ENCODE data around the gene MARCHF9.

Gene MARCHF9

DNA sequence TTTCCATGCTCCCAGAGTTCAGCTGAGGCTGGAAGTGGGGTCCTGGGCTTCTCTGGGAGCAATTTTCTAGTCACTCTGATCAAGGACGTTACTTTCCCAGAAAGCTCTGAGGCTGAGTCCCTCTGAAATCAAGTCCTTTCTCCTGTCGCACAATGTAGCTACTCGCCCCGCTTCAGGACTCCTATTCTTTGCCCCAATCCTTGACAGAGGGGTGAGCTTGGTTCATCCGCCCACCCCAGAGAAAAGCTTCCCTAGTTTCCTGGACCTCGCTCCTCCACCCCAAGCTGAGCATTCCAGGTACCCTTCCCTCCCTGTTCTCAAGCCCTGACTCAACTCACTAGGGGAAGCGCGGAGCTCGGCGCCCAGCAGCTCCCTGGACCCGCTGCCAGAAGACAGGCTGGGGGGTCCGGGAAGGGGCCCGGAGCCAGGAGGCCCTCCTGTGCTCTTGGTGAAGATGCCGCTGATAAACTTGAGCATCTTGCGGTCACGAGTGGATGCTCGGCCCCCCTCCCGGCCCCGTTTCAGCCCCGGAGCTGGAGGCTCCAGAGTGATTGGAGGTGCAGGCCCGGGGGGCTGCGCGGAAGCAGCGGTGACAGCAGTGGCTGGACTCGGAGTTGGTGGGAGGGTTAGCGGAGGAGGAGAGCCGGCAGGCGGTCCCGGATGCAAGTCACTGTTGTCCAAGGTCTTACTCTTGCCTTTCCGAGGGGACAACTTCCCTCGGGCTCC is 18.0 kb upstream of the MARCHF9 start:
- no peaks in the 10 kb centered on the region for H3K9me3 ChIP-seq (ENCODE audit: severe bottlenecking)
- H3K27me3 ChIP-seq (ENCODE audit: insufficient read depth, low read depth, severe bottlenecking): peaks cover 20% of the 10 kb centered on the region
- H3K36me3 ChIP-seq: no peaks in the 10 kb centered on the region
- DNase-seq: no peak
- peak overlapping the region; percentile 49 for H3K4me3 ChIP-seq (ENCODE audit: low read depth, low read length)
- TF ChIP-seq, protein P1, sequence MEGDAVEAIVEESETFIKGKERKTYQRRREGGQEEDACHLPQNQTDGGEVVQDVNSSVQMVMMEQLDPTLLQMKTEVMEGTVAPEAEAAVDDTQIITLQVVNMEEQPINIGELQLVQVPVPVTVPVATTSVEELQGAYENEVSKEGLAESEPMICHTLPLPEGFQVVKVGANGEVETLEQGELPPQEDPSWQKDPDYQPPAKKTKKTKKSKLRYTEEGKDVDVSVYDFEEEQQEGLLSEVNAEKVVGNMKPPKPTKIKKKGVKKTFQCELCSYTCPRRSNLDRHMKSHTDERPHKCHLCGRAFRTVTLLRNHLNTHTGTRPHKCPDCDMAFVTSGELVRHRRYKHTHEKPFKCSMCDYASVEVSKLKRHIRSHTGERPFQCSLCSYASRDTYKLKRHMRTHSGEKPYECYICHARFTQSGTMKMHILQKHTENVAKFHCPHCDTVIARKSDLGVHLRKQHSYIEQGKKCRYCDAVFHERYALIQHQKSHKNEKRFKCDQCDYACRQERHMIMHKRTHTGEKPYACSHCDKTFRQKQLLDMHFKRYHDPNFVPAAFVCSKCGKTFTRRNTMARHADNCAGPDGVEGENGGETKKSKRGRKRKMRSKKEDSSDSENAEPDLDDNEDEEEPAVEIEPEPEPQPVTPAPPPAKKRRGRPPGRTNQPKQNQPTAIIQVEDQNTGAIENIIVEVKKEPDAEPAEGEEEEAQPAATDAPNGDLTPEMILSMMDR (IDR thresholded peaks at IDR 0.05; ENCODE audit: low read depth, low read length): no peak
- H3K27ac ChIP-seq: no peak overlapping the region

DNA sequence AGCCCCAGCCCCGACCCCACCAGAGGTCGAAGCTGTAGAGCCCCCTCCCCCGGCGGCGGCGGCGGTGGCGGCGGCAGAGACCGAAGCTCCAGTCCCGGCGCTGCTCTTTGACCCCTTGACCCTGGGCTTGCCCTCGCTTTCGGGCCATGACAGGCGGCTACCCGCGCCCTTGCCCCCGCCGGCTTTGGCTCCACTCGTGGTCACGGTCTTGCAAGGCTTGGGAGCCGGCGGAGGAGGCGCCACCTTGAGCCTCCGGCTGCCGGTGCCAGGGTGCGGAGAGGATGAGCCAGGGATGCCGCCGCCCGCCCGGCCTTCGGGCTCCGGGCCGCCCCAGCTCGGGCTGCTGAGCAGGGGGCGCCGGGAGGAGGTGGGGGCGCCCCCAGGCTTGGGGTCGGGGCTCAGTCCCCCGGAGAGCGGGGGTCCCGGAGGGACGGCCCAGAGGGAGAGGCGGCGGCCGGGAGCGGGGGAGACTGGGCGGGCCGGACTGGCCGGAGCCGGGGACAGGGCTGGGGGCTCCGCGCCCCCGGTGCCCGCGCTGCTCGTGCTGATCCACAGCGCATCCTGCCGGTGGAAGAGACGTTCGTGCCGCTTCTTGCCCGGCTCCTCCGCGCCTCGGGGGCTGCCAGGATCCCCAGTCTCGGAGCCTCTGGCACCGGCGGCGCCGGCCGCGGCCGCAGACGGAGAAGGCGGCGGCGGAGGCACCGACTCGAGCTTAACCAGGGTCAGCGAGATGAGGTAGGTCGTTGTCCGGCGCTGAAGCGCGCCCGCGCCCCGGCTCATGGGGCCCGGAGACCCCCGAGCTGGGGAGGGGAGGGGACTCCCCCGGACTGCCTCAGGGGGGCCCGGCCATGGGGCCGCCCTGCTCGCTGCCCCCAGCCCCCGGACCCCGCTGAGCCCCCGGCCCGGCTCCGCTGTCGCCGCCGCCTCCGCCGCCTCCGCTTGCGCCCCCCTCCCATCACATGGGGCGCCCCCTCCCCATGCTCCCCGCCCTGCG is 17.1 kb upstream of the MARCHF9 start:
- TF ChIP-seq, protein P1 (IDR thresholded peaks at IDR 0.05; ENCODE audit: low read depth, low read length): peak; percentile 53; the same call in 1 of the 2 replicates
- Histone ChIP-seq H3K27ac (no peak overlapping the region), H3K36me3 (no peaks in the 10 kb centered on the region), H3K4me3 (ENCODE audit: low read depth, low read length) (peak overlapping the region; percentile 49), H3K9me3 (ENCODE audit: severe bottlenecking) (no peaks in the 10 kb centered on the region), H3K27me3 (ENCODE audit: insufficient read depth, low read depth, severe bottlenecking) (peaks cover 20% of the 10 kb centered on the region)
- DNase-seq: peak; percentile 37

DNA sequence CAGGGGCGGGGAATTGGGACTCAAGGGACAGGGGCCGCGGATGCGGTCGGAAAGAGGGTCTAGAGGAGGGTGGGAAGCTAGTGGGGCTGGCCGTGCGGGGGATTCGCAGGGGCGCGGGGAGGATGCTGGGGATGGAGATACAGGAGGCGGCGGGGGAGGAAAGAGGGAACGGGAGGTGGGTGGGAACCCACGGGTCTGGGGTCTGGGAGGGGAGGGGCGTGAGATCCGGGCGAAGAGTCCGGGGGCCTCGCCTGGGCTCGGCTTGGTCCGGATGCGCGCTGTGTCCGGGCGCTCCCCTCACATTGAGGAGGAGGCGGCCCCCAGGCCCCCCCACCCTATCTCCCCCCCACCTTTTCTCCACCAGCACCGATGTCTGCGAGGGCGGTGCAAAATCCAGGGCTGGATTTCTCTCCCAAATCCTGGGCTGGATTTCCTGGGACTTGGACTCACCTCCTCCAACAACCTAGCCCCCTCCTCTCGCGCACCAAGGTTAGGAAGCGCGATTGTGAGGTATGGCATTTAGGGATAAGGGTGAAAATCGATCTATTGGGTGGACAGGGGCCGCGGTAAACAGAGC is 16.2 kb upstream of the MARCHF9 start, which contains the start of gene AGAP2:
Gene AGAP2 (minus strand): TSS at position 82 of the 577 bp plus-strand sequence. CDS start 496 bp downstream, outside the sequence.
- TF ChIP-seq, protein P1 (IDR thresholded peaks at IDR 0.05; ENCODE audit: low read depth, low read length): no peak
- Histone ChIP-seq H3K36me3 (no peaks in the 10 kb centered on the region), H3K27ac (no peak within 1 kb of the TSS), H3K4me3 (ENCODE audit: low read depth, low read length) (peak within 1 kb of the TSS; percentile 49), H3K27me3 (ENCODE audit: insufficient read depth, low read depth, severe bottlenecking) (peaks cover 20% of the 10 kb centered on the region), H3K9me3 (ENCODE audit: severe bottlenecking) (no peaks in the 10 kb centered on the region)
- DNase-seq: peak; percentile 64

DNA sequence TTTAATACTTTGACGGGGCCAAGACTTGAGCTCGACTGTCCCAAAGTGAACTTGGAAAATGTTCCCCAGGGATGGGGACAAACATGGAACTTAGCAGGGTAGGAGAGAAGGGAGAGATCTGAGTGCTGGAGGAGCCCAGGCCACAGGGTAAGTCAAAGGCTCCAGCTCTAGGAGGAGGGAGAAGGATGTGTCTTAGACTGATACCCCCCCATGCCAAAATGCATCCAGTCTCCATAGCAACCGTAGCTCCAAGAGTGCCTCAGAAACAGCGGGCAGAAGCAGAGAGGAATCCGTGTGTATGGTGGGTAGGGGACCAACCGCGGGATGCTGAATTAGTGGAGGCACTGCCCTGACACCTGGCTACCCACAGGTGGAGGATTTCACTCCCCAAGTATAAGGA is 15.5 kb upstream of the MARCHF9 start:
- peak overlapping the region; percentile 49; the same call in 1 of the 2 replicates for H3K4me3 ChIP-seq (ENCODE audit: low read depth, low read length)
- peaks cover 20% of the 10 kb centered on the region for H3K27me3 ChIP-seq (ENCODE audit: insufficient read depth, low read depth, severe bottlenecking)
- H3K27ac ChIP-seq: no peak overlapping the region
- TF ChIP-seq, protein P1 (IDR thresholded peaks at IDR 0.05; ENCODE audit: low read depth, low read length): no peak
- no peaks in the 10 kb centered on the region for H3K36me3 ChIP-seq
- no peak for DNase-seq
- H3K9me3 ChIP-seq (ENCODE audit: severe bottlenecking): no peaks in the 10 kb centered on the region

DNA sequence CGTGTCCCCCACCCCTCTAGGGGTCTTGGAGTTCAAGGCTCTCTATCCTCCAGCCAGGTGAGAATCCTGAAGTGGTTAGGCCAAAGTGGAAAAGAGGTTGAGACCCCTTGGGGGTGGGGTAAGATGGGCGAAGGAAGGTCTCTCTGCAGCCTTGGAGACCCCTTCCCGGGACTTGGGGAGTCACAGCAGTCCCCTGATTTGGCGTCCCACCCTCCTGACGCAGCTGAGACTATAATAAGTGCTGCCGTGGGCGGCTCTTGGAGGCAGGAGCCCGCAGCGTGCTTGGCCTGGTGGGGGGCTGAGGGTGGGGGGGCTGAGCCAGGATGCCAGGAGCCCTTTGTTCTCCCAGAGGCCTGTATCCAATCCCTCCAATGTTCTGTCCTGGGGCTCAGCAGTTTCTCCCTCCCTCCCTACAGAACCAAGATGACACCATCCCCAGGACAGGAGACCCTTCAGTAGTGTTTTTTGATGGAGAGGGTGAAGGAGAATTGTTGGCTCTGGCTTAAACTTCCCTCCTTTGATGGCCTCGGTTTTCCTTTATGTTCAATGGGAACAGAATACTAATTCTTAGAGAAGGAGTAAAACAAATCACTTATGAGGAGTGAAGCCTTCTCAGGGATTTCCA is 14.9 kb upstream of the MARCHF9 start:
- H3K36me3 ChIP-seq: no peaks in the 10 kb centered on the region
- H3K27ac ChIP-seq: no peak overlapping the region
- peaks cover 20% of the 10 kb centered on the region for H3K27me3 ChIP-seq (ENCODE audit: insufficient read depth, low read depth, severe bottlenecking)
- H3K9me3 ChIP-seq (ENCODE audit: severe bottlenecking): no peaks in the 10 kb centered on the region
- TF ChIP-seq, protein P1 (IDR thresholded peaks at IDR 0.05; ENCODE audit: low read depth, low read length): no peak
- no peak overlapping the region for H3K4me3 ChIP-seq (ENCODE audit: low read depth, low read length)
- no peak for DNase-seq

Measured in WERI-Rb-1 (cell line).